Measurements from ENCODE around the gene AGAP1.

The AGAP1 gene

DNA sequence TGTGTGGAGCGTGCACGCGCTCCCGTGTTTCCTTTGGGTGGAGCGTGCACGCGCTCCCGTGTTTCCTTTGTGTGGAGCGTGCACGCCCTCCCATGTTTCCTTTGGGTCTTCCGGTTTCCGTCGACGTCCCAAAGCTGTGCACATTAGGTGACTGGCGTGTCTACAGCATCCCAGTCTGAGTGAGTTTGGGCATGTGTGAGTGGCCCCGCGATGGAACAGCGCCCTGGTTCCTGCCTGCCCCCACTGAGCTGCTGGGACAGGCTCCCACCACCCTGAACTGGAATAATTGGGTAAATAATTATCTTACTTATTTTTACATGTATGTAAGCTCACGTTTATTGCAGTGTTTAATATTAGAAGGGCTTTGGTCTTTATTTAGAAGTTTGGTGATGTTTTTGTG, 104.2 kb downstream of the AGAP1 start:
- TF ChIP-seq, protein P1, sequence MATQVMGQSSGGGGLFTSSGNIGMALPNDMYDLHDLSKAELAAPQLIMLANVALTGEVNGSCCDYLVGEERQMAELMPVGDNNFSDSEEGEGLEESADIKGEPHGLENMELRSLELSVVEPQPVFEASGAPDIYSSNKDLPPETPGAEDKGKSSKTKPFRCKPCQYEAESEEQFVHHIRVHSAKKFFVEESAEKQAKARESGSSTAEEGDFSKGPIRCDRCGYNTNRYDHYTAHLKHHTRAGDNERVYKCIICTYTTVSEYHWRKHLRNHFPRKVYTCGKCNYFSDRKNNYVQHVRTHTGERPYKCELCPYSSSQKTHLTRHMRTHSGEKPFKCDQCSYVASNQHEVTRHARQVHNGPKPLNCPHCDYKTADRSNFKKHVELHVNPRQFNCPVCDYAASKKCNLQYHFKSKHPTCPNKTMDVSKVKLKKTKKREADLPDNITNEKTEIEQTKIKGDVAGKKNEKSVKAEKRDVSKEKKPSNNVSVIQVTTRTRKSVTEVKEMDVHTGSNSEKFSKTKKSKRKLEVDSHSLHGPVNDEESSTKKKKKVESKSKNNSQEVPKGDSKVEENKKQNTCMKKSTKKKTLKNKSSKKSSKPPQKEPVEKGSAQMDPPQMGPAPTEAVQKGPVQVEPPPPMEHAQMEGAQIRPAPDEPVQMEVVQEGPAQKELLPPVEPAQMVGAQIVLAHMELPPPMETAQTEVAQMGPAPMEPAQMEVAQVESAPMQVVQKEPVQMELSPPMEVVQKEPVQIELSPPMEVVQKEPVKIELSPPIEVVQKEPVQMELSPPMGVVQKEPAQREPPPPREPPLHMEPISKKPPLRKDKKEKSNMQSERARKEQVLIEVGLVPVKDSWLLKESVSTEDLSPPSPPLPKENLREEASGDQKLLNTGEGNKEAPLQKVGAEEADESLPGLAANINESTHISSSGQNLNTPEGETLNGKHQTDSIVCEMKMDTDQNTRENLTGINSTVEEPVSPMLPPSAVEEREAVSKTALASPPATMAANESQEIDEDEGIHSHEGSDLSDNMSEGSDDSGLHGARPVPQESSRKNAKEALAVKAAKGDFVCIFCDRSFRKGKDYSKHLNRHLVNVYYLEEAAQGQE (IDR thresholded peaks at IDR 0.05; ENCODE audit: insufficient read depth in 1 of 2, low read depth in 2 of 2, low read length in 2 of 2): no peak
- no peak for TF ChIP-seq TAF1 (IDR thresholded peaks at IDR 0.05; ENCODE audit: borderline replicate concordance, insufficient read depth, low read length)
- TF ChIP-seq FOXP2 (optimal IDR thresholded peaks at IDR 0.05; ENCODE audit: borderline replicate concordance, extremely low read depth, extremely low read length, insufficient read depth): no peak
- TF ChIP-seq POLR2AphosphoS5 (IDR thresholded peaks at IDR 0.05; ENCODE audit: low read depth, low read length): no peak
- TF ChIP-seq SIN3A (IDR thresholded peaks at IDR 0.05; ENCODE audit: borderline replicate concordance, insufficient read depth, low read length): no peak

DNA sequence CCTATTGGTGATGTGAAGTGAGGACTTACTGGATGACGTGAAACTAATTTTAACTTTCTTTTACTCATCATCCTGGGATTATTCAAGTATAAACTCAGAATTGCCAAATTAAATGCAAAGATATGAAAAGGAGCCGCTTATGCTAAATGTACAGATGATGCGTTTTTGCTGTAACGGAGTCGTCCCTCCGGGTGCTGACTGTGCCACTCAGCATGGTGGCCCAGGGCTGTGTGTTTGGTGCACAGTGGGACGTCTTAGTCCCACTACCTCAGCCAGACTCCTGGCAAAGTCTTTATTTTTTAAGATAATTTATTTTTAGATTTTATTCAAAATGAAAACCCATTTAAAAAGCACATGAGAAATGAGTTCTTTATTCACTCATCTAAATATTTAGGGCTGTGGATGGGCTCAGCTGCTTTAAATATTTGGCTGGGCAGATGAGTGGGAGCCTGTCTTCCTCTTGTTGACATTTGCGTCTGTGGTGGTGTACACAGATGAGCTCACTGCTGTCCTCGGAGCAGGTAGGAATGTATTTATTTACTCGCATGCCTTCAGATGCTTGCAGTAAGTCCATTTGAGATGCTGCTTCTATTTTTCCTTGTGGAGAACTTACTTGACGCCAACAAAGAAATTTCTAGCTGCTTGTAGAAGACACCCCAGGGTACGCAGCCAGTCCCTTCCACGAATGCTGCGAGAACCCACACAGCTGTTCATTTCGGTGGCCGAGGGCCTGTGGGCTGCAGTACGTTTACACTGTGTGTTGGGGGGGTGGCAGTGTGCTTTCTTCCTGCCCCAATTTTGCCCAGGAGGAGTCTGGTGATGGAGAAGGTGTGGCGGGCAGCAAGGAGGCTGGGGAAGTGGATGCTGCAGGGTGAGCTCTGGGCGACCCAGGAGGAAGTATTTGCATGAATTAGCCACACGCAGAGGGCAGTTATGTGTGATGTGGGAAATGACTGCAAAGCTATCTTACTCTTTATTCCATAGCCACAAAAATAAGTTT, 105.0 kb downstream of the AGAP1 start:
- TF ChIP-seq, protein P1 (IDR thresholded peaks at IDR 0.05; ENCODE audit: insufficient read depth in 1 of 2, low read depth in 2 of 2, low read length in 2 of 2): no peak
- TF ChIP-seq SIN3A (IDR thresholded peaks at IDR 0.05; ENCODE audit: borderline replicate concordance, insufficient read depth, low read length): no peak
- no peak for TF ChIP-seq FOXP2 (optimal IDR thresholded peaks at IDR 0.05; ENCODE audit: borderline replicate concordance, extremely low read depth, extremely low read length, insufficient read depth)
- no peak for TF ChIP-seq TAF1 (IDR thresholded peaks at IDR 0.05; ENCODE audit: borderline replicate concordance, insufficient read depth, low read length)
- no peak for TF ChIP-seq POLR2AphosphoS5 (IDR thresholded peaks at IDR 0.05; ENCODE audit: low read depth, low read length)

DNA sequence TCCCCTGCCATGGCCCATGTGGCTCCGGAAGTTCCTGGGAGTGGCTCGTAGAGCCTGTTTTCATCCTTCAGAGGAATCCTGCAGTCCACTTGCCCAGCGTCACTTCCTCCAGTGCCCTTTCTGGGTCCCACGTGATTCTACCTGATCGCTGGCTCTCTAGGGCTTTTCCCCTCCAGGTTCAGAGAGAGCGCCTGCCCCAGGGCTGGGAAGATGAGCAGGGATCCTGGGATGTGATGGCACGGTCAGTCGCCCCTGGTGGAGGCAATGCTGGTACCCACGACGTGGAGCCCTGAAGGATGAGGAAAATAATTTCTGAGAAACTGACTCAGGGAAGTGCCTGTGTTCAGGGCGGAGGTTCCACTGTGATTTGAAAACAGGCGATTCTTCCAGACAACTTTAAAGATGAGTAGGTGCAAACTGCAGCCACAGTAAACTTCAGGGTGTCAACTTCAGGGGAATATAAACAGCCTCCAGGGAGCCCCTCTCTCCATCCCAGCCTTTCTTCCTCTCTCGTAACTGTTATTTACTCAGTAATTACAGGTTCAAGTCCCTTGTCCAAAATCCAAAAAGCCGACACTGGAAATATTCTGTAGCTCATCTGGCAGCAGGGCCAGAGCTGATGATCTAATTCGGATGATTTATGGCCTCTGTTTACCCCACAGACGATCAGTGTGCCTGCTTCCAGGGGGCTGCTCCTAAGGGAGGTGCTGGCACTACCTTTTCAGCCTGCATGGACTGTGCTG, 105.9 kb downstream of the AGAP1 start:
- no peak for TF ChIP-seq SIN3A (IDR thresholded peaks at IDR 0.05; ENCODE audit: borderline replicate concordance, insufficient read depth, low read length)
- TF ChIP-seq FOXP2 (optimal IDR thresholded peaks at IDR 0.05; ENCODE audit: borderline replicate concordance, extremely low read depth, extremely low read length, insufficient read depth): no peak
- TF ChIP-seq, protein P1 (IDR thresholded peaks at IDR 0.05; ENCODE audit: insufficient read depth in 1 of 2, low read depth in 2 of 2, low read length in 2 of 2): no peak
- TF ChIP-seq TAF1 (IDR thresholded peaks at IDR 0.05; ENCODE audit: borderline replicate concordance, insufficient read depth, low read length): no peak
- TF ChIP-seq POLR2AphosphoS5 (IDR thresholded peaks at IDR 0.05; ENCODE audit: low read depth, low read length): no peak

DNA sequence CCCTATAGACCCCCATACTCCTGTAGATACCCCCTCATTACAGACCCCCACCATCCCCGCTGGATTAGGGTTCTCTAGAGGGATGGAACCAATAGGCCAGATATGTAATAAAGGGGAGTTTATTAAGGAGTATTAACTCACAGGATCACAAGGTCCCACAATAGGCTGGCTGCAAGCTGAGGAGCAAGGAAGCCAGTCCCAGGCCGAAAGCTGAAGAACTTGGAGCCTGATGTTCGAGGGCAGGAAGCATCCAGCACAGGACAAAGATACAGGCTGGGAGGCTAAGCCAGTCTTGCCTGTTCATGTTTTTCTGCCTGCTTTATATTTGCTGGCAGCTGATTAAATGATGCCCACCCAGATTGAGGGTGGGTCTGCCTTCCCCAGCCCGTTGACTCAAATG, 106.6 kb downstream of the AGAP1 start:
- TF ChIP-seq POLR2AphosphoS5 (IDR thresholded peaks at IDR 0.05; ENCODE audit: low read depth, low read length) (no peak), TAF1 (IDR thresholded peaks at IDR 0.05; ENCODE audit: borderline replicate concordance, insufficient read depth, low read length) (no peak), SIN3A (IDR thresholded peaks at IDR 0.05; ENCODE audit: borderline replicate concordance, insufficient read depth, low read length) (no peak), FOXP2 (optimal IDR thresholded peaks at IDR 0.05; ENCODE audit: borderline replicate concordance, extremely low read depth, extremely low read length, insufficient read depth) (no peak)
- TF ChIP-seq, protein P1 (IDR thresholded peaks at IDR 0.05; ENCODE audit: insufficient read depth in 1 of 2, low read depth in 2 of 2, low read length in 2 of 2): no peak
